ENCODE measurements around the gene MYCN. TPM values are rescaled to one million over a fixed set of nuclear protein-coding genes. Genes with fewer than 3 reads are reported as not detected.

Gene MYCN
- total and polyA plus RNA-seq, 2 of the 4 experiments (the other 2 are of a cell fraction): not detected

- Histone ChIP-seq H4K8ac (ENCODE audit: low read depth in 2 of 2, low read length in 2 of 2) (no peak overlapping the region), H2BK120ac (ENCODE audit: low read depth, low read length) (no peak overlapping the region), H3K27ac (ENCODE audit: insufficient read depth, low read length) (no peak overlapping the region), H2AK5ac (ENCODE audit: low read depth, low read length) (no peak overlapping the region), H3K36me3 (ENCODE audit: control insufficient read depth, insufficient read depth, low read length) (no peaks in the 10 kb centered on the region), H3K79me1 (ENCODE audit: low read depth in 1 of 2, low read length in 2 of 2) (no peaks in the 10 kb centered on the region), H3K18ac (ENCODE audit: low read depth, low read length) (no peak overlapping the region), H2BK20ac (ENCODE audit: low read depth, low read length) (no peak overlapping the region), H4K20me1 (ENCODE audit: insufficient read depth, low read length) (no peaks in the 10 kb centered on the region), H3K4me1 (ENCODE audit: control insufficient read depth, insufficient read depth, low read length) (no peaks in the 10 kb centered on the region), H2BK15ac (ENCODE audit: low read depth, low read length) (no peak overlapping the region), H3K14ac (replicated peaks; ENCODE audit: low read depth, low read length) (no peak overlapping the region), H2AFZ (replicated peaks; ENCODE audit: low read length, poor library complexity) (no peak overlapping the region), H3K4ac (ENCODE audit: low read depth, low read length) (no peak overlapping the region), H3K56ac (ENCODE audit: extremely low read depth, insufficient read depth, low read length) (no peak overlapping the region), H2AK9ac (replicated peaks; ENCODE audit: low read depth, low read length, poor library complexity) (no peak overlapping the region), H3K9ac (ENCODE audit: low read depth, low read length) (no peak overlapping the region), H4K91ac (ENCODE audit: insufficient read depth, low read depth, low read length) (no peak overlapping the region), H4K5ac (ENCODE audit: low read depth, low read length) (no peak overlapping the region), H3K23ac (ENCODE audit: low read depth, low read length) (no peak overlapping the region), H2BK5ac (ENCODE audit: low read depth, low read length, poor library complexity, severe bottlenecking) (no peak overlapping the region), H3K27me3 (ENCODE audit: control insufficient read depth, insufficient read depth, low read length) (no peaks in the 10 kb centered on the region), H3K9me1 (ENCODE audit: insufficient read depth, low read length) (no peaks in the 10 kb centered on the region), H3K9me3 (ENCODE audit: control insufficient read depth, insufficient read depth, low read length) (peaks cover 12% of the 10 kb centered on the region), H3K4me2 (ENCODE audit: low read depth, low read length) (no peak overlapping the region), H3K4me3 (ENCODE audit: insufficient read depth, low read depth, low read length) (no peak overlapping the region)
- ChIA-PET POLR2A (ENCODE audit: unreplicated experiment) (no interaction called here), CTCF (no interaction called here)
- WGBS, 2 experiments (ENCODE audit: extremely low coverage in 2 of 2, insufficient read length in 1 of 2): no CpG with 5 or more reads among the region's 5 CpGs
- ATAC-seq (ENCODE audit: low read depth) (no peak), DNase-seq (no peak)
- TF ChIP-seq RFX5 (IDR thresholded peaks at IDR 0.05; ENCODE audit: low read depth, low read length): no peak
- no peak for TF ChIP-seq POLR2A (IDR thresholded peaks at IDR 0.05; ENCODE audit: low read depth, low read length)
- TF ChIP-seq, protein P1, sequence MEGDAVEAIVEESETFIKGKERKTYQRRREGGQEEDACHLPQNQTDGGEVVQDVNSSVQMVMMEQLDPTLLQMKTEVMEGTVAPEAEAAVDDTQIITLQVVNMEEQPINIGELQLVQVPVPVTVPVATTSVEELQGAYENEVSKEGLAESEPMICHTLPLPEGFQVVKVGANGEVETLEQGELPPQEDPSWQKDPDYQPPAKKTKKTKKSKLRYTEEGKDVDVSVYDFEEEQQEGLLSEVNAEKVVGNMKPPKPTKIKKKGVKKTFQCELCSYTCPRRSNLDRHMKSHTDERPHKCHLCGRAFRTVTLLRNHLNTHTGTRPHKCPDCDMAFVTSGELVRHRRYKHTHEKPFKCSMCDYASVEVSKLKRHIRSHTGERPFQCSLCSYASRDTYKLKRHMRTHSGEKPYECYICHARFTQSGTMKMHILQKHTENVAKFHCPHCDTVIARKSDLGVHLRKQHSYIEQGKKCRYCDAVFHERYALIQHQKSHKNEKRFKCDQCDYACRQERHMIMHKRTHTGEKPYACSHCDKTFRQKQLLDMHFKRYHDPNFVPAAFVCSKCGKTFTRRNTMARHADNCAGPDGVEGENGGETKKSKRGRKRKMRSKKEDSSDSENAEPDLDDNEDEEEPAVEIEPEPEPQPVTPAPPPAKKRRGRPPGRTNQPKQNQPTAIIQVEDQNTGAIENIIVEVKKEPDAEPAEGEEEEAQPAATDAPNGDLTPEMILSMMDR (conservative IDR thresholded peaks at IDR 0.05; ENCODE audit: low read depth, low read length): no peak
- TF ChIP-seq NFE2L2 (IDR thresholded peaks at IDR 0.05; ENCODE audit: low read depth, low read length): no peak
- no peak for TF ChIP-seq MAZ (IDR thresholded peaks at IDR 0.05; ENCODE audit: borderline replicate concordance, low read depth, low read length)
- no peak for TF ChIP-seq BHLHE40 (IDR thresholded peaks at IDR 0.05; ENCODE audit: low read depth, low read length)
- TF ChIP-seq USF2 (IDR thresholded peaks at IDR 0.05; ENCODE audit: low read depth, low read length): no peak
- no peak for TF ChIP-seq RCOR1 (IDR thresholded peaks at IDR 0.05; ENCODE audit: insufficient replicate concordance, low read length)
- TF ChIP-seq ELK1 (IDR thresholded peaks at IDR 0.05; ENCODE audit: borderline replicate concordance, low read depth, low read length): no peak
- no peak for TF ChIP-seq MXI1 (IDR thresholded peaks at IDR 0.05; ENCODE audit: borderline replicate concordance, low read depth, low read length)
- TF ChIP-seq FOS (IDR thresholded peaks at IDR 0.05; ENCODE audit: low read depth, low read length): no peak
- no peak for TF ChIP-seq RAD21 (IDR thresholded peaks at IDR 0.05; ENCODE audit: low read length)
- TF ChIP-seq CHD1 (IDR thresholded peaks at IDR 0.05; ENCODE audit: low read depth, low read length): no peak
- in situ Hi-C loops (cut with MboI; ENCODE audit: low sequenced_read_pairs): no loop called here
- intact Hi-C loops (cut with micrococcal nuclease): no loop called here
- no TSS peak for BruUV-seq (replicated peaks)
- dilution Hi-C loops (cut with HindIII; ENCODE audit: low sequenced_read_pairs, unreplicated experiment): no loop called here
Observed at GRCh38 chr2:15929861-15930260, 10.5 kb upstream of the MYCN start.
